GM12864 (cell line): Measurements from ENCODE around the gene SEMG1.

Experiments
- DNase-seq: peaks from one replicate; pipeline ENCODE4 v3.0.0-alpha.2; 2011; ENCODE audit warnings: low read depth
- H3K4me3 ChIP-seq: 2 replicates; pipeline ENCODE4 v1.5.1; 2011; ENCODE audit warnings: mild to moderate bottlenecking, low read depth, low read length, control low read depth
- TF ChIP-seq, protein P1 (sequence below): IDR thresholded peaks from 2 replicates; pipeline ENCODE4 v1.5.1; 2011; ENCODE audit warnings: low read depth, mild to moderate bottlenecking, moderate library complexity, low read length, control low read depth, inconsistent platforms; ENCODE audit errors: missing control alignments

SEMG1 gene, protein sequence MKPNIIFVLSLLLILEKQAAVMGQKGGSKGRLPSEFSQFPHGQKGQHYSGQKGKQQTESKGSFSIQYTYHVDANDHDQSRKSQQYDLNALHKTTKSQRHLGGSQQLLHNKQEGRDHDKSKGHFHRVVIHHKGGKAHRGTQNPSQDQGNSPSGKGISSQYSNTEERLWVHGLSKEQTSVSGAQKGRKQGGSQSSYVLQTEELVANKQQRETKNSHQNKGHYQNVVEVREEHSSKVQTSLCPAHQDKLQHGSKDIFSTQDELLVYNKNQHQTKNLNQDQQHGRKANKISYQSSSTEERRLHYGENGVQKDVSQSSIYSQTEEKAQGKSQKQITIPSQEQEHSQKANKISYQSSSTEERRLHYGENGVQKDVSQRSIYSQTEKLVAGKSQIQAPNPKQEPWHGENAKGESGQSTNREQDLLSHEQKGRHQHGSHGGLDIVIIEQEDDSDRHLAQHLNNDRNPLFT

DNA sequence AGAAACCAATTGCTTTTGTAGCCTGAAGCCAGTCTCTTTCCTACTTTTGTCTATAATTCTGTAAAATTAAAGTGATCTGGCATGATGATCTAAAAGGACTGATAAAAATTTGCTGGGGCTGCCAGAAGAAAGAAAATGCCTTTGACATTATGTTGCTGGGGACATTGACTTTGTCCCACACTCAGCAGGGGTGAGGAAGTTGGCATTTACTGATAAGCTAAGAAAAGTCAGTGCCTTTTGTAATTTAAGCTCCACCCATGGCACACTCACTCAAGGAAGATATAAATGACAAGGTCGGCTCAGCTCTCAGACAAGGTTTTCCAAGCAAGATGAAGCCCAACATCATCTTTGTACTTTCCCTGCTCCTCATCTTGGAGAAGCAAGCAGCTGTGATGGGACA, at the start of gene SEMG1:
Gene SEMG1 (plus strand): TSS at position 309 of the 400 bp plus-strand sequence. CDS start 21 bp downstream, at position 330.
- DNase-seq: no peak
- TF ChIP-seq, protein P1, sequence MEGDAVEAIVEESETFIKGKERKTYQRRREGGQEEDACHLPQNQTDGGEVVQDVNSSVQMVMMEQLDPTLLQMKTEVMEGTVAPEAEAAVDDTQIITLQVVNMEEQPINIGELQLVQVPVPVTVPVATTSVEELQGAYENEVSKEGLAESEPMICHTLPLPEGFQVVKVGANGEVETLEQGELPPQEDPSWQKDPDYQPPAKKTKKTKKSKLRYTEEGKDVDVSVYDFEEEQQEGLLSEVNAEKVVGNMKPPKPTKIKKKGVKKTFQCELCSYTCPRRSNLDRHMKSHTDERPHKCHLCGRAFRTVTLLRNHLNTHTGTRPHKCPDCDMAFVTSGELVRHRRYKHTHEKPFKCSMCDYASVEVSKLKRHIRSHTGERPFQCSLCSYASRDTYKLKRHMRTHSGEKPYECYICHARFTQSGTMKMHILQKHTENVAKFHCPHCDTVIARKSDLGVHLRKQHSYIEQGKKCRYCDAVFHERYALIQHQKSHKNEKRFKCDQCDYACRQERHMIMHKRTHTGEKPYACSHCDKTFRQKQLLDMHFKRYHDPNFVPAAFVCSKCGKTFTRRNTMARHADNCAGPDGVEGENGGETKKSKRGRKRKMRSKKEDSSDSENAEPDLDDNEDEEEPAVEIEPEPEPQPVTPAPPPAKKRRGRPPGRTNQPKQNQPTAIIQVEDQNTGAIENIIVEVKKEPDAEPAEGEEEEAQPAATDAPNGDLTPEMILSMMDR: no peak
- H3K4me3 ChIP-seq: no peak within 1 kb of the TSS

DNA sequence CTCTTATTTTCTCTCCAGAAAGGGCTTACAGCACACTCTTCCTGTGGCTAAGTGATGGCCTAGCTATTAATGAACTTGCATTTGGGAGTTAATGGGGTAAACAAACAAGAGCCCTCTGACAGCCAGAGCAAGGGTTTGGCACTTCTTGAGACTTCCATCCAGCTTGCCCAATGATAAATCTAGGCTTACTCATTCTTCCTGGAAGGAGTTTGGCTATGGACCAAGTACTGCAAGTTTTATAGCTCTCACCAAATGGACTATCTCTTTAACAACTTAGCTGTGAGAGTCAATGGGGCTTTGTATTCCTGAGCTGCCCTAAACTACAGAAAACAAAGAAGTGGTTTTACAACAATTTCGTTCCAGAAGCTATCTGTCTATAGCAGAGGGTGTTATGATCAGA, 48.9 kb upstream of the SEMG1 start:
- DNase-seq: no peak
- H3K4me3 ChIP-seq: no peak overlapping the region
- TF ChIP-seq, protein P1: no peak

DNA sequence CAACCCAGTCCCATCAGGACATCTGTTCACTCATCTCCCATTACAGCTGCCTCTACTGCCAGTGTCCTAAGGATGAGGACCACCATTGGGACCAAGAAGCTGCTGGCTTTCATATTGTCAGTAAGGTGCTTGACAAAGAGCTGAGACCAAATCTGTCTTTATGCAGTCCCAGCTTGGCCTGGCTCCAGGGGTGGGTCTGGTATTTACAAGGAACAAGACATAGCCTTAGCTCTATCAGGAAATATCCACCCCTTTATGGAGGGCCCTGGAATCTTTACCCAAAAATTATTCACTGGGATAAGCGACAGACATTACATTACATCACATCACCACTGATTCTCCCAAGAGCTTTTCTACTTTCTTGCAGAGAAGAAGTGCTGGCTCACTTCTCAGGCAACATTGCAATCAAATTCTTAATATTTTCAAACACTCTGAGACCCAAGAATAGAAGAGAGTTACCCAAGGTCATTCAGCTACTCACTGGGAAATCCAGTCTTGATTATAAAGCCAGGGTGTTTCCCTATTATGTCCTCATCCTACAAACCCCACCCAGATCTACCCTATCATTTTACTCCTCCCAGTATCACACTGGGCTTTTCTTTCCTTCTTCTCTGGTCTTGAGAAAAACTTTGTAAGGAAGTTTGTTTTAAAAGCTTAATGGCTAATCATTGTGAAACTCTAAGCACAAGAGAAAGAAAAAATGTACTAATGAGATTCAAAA, 43.6 kb upstream of the SEMG1 start:
- TF ChIP-seq, protein P1: no peak
- DNase-seq: no peak
- H3K4me3 ChIP-seq: no peak overlapping the region

DNA sequence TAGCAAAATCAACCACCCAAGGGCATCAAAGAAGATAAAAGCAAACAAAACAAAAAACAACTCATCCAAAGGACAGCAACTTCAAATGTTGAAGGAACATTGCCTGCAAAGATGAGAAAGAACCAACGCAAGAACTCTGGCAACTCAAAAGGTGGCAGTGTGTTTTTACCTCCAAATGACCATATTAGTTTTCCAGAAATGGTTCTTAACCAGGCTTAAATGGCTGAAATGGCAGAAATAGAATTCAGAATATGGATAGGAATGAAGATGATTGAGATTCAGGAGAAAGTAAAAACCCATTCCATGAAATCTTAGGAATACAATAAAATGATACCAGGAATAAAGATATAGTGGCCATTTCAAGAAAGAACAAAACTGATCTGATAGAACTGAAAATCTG, 41.9 kb upstream of the SEMG1 start:
- TF ChIP-seq, protein P1: no peak
- DNase-seq: no peak
- no peak overlapping the region for H3K4me3 ChIP-seq

DNA sequence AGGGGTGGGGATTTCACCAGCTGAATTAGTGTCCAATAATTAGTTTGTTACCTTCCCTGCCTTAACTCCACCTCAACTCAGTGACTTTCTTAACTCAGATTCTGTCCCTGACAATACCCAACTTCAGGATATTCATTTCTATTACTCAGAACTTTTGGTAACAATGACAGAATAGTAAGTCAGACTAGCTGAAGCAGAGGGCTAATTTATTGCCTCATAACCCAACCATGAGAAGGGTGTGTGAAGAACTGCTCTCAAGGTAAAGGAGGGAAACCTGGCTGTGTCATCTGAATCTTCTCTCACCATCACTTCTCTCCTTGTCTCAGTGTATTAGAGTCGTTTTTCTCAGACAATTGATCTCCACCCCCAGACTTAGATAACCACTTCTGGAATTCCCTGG, 33.3 kb upstream of the SEMG1 start:
- no peak overlapping the region for H3K4me3 ChIP-seq
- DNase-seq: no peak
- TF ChIP-seq, protein P1: no peak

DNA sequence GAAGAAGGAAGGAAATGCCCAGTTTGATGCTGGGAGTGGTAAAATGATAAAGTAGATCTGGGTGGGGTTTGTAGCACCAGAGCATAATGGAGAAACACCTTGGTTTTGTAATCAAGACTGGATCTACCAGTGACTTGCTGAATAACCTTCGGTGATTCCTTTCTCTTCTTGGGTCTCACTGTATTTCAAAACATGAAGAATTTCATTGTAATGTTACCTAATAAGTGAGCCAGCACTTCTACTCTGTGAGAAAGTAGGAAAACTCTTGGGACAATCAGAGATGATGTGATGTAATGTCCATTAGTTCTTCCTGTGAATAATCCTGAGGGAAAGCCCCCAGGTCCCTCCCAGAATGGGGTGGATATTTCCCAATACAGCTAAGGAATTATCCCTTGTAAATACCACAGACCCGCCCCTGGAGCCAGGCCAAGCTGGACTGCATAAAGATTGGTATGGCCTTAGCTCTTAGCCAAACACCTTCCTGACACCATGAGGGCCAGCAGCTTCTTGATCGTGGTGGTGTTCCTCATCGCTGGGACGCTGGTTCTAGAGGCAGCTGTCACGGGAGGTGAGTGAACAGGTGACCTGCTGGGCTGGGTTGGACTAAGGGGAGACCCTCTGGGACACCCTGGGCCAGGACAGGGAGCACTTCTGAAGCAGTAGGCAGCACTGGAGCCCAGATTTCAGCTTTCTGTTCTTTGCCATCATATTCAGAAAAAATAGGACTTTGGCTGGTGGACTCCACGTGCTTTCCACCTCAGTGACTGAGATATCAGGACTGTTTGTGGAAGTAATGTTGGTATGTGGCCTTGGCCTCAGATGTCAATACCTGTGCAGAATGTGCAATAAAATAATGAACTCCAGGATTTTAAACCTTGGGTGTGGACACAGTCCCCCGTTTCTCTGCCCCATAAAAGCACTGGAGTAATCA, 32.1 kb upstream of the SEMG1 start, which contains the start of gene PI3:
Gene PI3 (plus strand): TSS at position 469 of the 931 bp plus-strand sequence. CDS start 21 bp downstream, at position 490.
- H3K4me3 ChIP-seq: no peak within 1 kb of the TSS
- no peak for DNase-seq
- TF ChIP-seq, protein P1: no peak
